Caco-2 (cell line): ENCODE data around the gene DYNC1LI2. TPM values are rescaled to one million over a fixed set of nuclear protein-coding genes. Genes with fewer than 3 reads are reported as not detected.

Experiments used
- BruUV-seq: library from RNA; stranded (reverse); fragments of 400-500 nt; replicated peaks from 2 replicates; lab custom pipeline; 2021; lab: Mats Ljungman, UMichigan
- CTCF ChIA-PET: fragments of 300-600 bp; sonication (Branson Sonifier 250); formaldehyde crosslinking; loops from one replicate; lab custom pipeline; 2022; ENCODE audit warnings: antibody characterized with exemption; lab: Charles Lee
- POLR2A ChIA-PET: fragments of 300-600 bp; sonication (Branson Sonifier 250); formaldehyde crosslinking; loops from one replicate; lab custom pipeline; 2022; ENCODE audit warnings: antibody characterized with exemption; lab: Charles Lee
- DNase-seq, 2 experiments: peaks; one replicate each; pipeline versions ENCODE4 v3.0.0 to v3.0.0-alpha.2; 2020 to 2022
- H3K27me3 ChIP-seq: replicated peaks from 2 replicates; pipeline ENCODE4 v1.6.0; 2011; ENCODE audit warnings: low read length; ENCODE audit not compliant: control insufficient read depth, insufficient read depth
- H3K36me3 ChIP-seq: 2 replicates; pipeline ENCODE4 v1.5.1; 2011; ENCODE audit warnings: low read length; ENCODE audit not compliant: control insufficient read depth, insufficient read depth
- H3K4me1 ChIP-seq: fragments of 250-450 bp; sonication (Bioruptor Pico); 2 replicates; pipeline ENCODE4 v1.5.1; 2020; ENCODE audit warnings: mild to moderate bottlenecking
- H3K4me3 ChIP-seq: 2 replicates; pipeline ENCODE4 v1.5.1; 2011; ENCODE audit warnings: low read depth, mild to moderate bottlenecking, control low read depth, low read length
- H3K9me3 ChIP-seq: fragments of 250-450 bp; sonication (Bioruptor Pico); 2 replicates; pipeline ENCODE4 v1.5.1; 2020; ENCODE audit warnings: mild to moderate bottlenecking, moderate library complexity
- H3K27ac Mint-ChIP-seq: one replicate; pipeline ENCODE4 v1.8.0; 2022; ENCODE audit warnings: mixed read lengths; ENCODE audit not compliant: unreplicated experiment
- H3K27me3 Mint-ChIP-seq: one replicate; pipeline ENCODE4 v1.8.0; 2022; ENCODE audit warnings: mixed read lengths; ENCODE audit not compliant: insufficient read depth, unreplicated experiment
- H3K36me3 Mint-ChIP-seq: one replicate; pipeline ENCODE4 v1.8.0; 2022; ENCODE audit warnings: mild to moderate bottlenecking, mixed read lengths; ENCODE audit not compliant: insufficient read depth, unreplicated experiment
- H3K4me1 Mint-ChIP-seq: one replicate; pipeline ENCODE4 v1.8.0; 2022; ENCODE audit warnings: low read depth, mixed read lengths; ENCODE audit not compliant: unreplicated experiment
- H3K4me3 Mint-ChIP-seq: one replicate; pipeline ENCODE4 v1.8.0; 2022; ENCODE audit warnings: mild to moderate bottlenecking, moderate library complexity, mixed read lengths; ENCODE audit not compliant: unreplicated experiment
- H3K9me3 Mint-ChIP-seq: one replicate; pipeline ENCODE4 v1.8.0; 2022; ENCODE audit warnings: mixed read lengths; ENCODE audit not compliant: unreplicated experiment
- CTCF ChIP-seq, 2 experiments: fragments of 200-600 bp in 1 of 2; IDR thresholded peaks; 1 replicate in 1 of 2; 2 replicates in 1 of 2; pipeline versions ENCODE4 v1.5.1 to v1.8.0; 2011 to 2022; ENCODE audit warnings: antibody characterized with exemption in 1 of 2, control low read depth in 1 of 2, inconsistent platforms in 1 of 2, low read depth in 1 of 2, low read length in 1 of 2, mild to moderate bottlenecking in 1 of 2, moderate library complexity in 1 of 2; ENCODE audit not compliant: insufficient read depth in 1 of 2, severe bottlenecking in 1 of 2, unreplicated experiment in 1 of 2
- intact Hi-C: fragments of 100-400 bp; cut with micrococcal nuclease; formaldehyde crosslinking; loops from one replicate; pipeline ENCODE4 v1.10.0; 2022; ENCODE audit not compliant: unreplicated experiment
- total RNA-seq: library from RNA; stranded (reverse); gene quantifications from 2 replicates; pipeline ENCODE4 v1.2.3, GENCODE V29; 2022

The DYNC1LI2 gene
- total RNA-seq, 1 experiment from 2014 or later, result 180 TPM

- Histone ChIP-seq H3K4me1 (no peaks in the 10 kb centered on the region), H3K9me3 (no peaks in the 10 kb centered on the region), H3K36me3 (no peaks in the 10 kb centered on the region), H3K27me3 (no peaks in the 10 kb centered on the region), H3K4me3 (no peak overlapping the region)
- no TSS peak for BruUV-seq
- DNase-seq, result no peak
- H3K9me3 Mint-ChIP-seq, result no peaks in the 10 kb centered on the region
- TF ChIP-seq CTCF (IDR thresholded peaks at IDR 0.05; ENCODE audit: insufficient read depth in 1 of 2, low read depth in 1 of 2, low read length in 1 of 2, severe bottlenecking in 1 of 2, unreplicated experiment in 1 of 2), result no peak
- H3K27ac Mint-ChIP-seq, result no peak overlapping the region
- no peak overlapping the region for H3K4me3 Mint-ChIP-seq
- POLR2A ChIA-PET, result no interaction called here
- intact Hi-C loops, result no loop called here
- H3K36me3 Mint-ChIP-seq, result no peaks in the 10 kb centered on the region
- no peaks in the 10 kb centered on the region for H3K27me3 Mint-ChIP-seq
- CTCF ChIA-PET, result no interaction called here
- no peaks in the 10 kb centered on the region for H3K4me1 Mint-ChIP-seq
Measured at GRCh38 chr16:66705790-66706505, 45.5 kb downstream of the DYNC1LI2 start.

- ChIA-PET POLR2A (no interaction called here), CTCF (no interaction called here)
- no peaks in the 10 kb centered on the region for H3K27me3 Mint-ChIP-seq
- DNase-seq, result no peak
- no peak overlapping the region for H3K4me3 ChIP-seq
- no peak for TF ChIP-seq CTCF (IDR thresholded peaks at IDR 0.05; ENCODE audit: insufficient read depth in 1 of 2, low read depth in 1 of 2, low read length in 1 of 2, severe bottlenecking in 1 of 2, unreplicated experiment in 1 of 2)
- H3K36me3 Mint-ChIP-seq, result no peaks in the 10 kb centered on the region
- H3K4me3 Mint-ChIP-seq, result no peak overlapping the region
- H3K9me3 Mint-ChIP-seq, result no peaks in the 10 kb centered on the region
- intact Hi-C loops, result no loop called here
- no peak overlapping the region for H3K27ac Mint-ChIP-seq
- no peaks in the 10 kb centered on the region for H3K36me3 ChIP-seq
- H3K4me1 ChIP-seq, result no peaks in the 10 kb centered on the region
- no TSS peak for BruUV-seq
- H3K9me3 ChIP-seq, result no peaks in the 10 kb centered on the region
- no peaks in the 10 kb centered on the region for H3K27me3 ChIP-seq
- no peaks in the 10 kb centered on the region for H3K4me1 Mint-ChIP-seq
Measured at GRCh38 chr16:66703406-66704215, 47.8 kb downstream of the DYNC1LI2 start.

- Histone ChIP-seq H3K4me1 (no peaks in the 10 kb centered on the region), H3K27me3 (no peaks in the 10 kb centered on the region), H3K4me3 (no peak overlapping the region), H3K36me3 (no peaks in the 10 kb centered on the region), H3K9me3 (no peaks in the 10 kb centered on the region)
- ChIA-PET POLR2A (interaction anchor here (0.6 kb wide), 1 partner anchor 49 kb away, joined by 4 read pairs; no protein-coding TSS in a partner anchor), CTCF (no interaction called here)
- no TSS peak for BruUV-seq
- H3K27me3 Mint-ChIP-seq, result no peaks in the 10 kb centered on the region
- no peak for TF ChIP-seq CTCF (IDR thresholded peaks at IDR 0.05; ENCODE audit: insufficient read depth in 1 of 2, low read depth in 1 of 2, low read length in 1 of 2, severe bottlenecking in 1 of 2, unreplicated experiment in 1 of 2)
- no peak for DNase-seq
- no peaks in the 10 kb centered on the region for H3K9me3 Mint-ChIP-seq
- H3K4me3 Mint-ChIP-seq, result no peak overlapping the region
- peaks cover 8% of the 10 kb centered on the region for H3K36me3 Mint-ChIP-seq
- H3K4me1 Mint-ChIP-seq, result no peaks in the 10 kb centered on the region
- intact Hi-C loops, result no loop called here
- no peak overlapping the region for H3K27ac Mint-ChIP-seq
Measured at GRCh38 chr16:66701516-66701915, 49.9 kb downstream of the DYNC1LI2 start.
